ENCODE data around the gene PPM1L.
"Not testable (repeated sequence)": the region's sequence is repeated elsewhere in the genome, so short reads cannot be mapped to it uniquely, and the experiment has no call there.

The PPM1L gene

GRCh38 chr3:160987982-160988964 is 232.2 kb downstream of the PPM1L start:
- DNase-seq (ENCODE audit: low read depth): no peak

GRCh38 chr3:160990446-160990845 is 234.4 kb downstream of the PPM1L start:
- DNase-seq (ENCODE audit: low read depth): no peak

- DNase-seq (ENCODE audit: low read depth): no peak
Observed at GRCh38 chr3:160992712-160993111, 236.7 kb downstream of the PPM1L start.

- DNase-seq (ENCODE audit: low read depth): no peak
Observed at GRCh38 chr3:160996811-160997210, 240.8 kb downstream of the PPM1L start.

GRCh38 chr3:160998581-160998980 is 242.6 kb downstream of the PPM1L start:
- DNase-seq (ENCODE audit: low read depth): no peak

- DNase-seq (ENCODE audit: low read depth): no peak
Observed at GRCh38 chr3:160999274-160999673, 243.2 kb downstream of the PPM1L start.

- no peak for DNase-seq (ENCODE audit: low read depth)
Observed at GRCh38 chr3:161008086-161008485, 252.1 kb downstream of the PPM1L start.

GRCh38 chr3:161010151-161010550 is 254.1 kb downstream of the PPM1L start:
- not testable (repeated sequence) for DNase-seq (ENCODE audit: low read depth)

- no peak for DNase-seq (ENCODE audit: low read depth)
Observed at GRCh38 chr3:161014843-161015749, 259.1 kb downstream of the PPM1L start.

- no peak for DNase-seq (ENCODE audit: low read depth)
Observed at GRCh38 chr3:161016417-161017313, 260.6 kb downstream of the PPM1L start.

GRCh38 chr3:161017971-161018370 is 261.9 kb downstream of the PPM1L start:
- no peak for DNase-seq (ENCODE audit: low read depth)

GRCh38 chr3:161020256-161020655 is 264.2 kb downstream of the PPM1L start:
- no peak for DNase-seq (ENCODE audit: low read depth)

- DNase-seq (ENCODE audit: low read depth): no peak
Observed at GRCh38 chr3:161025911-161026310, 269.9 kb downstream of the PPM1L start.

- DNase-seq (ENCODE audit: low read depth): no peak
Observed at GRCh38 chr3:161026612-161027510, 270.8 kb downstream of the PPM1L start.

GRCh38 chr3:161028555-161029153 is 272.6 kb downstream of the PPM1L start:
- DNase-seq (ENCODE audit: low read depth): no peak

GRCh38 chr3:161031134-161031533 is 275.1 kb downstream of the PPM1L start:
- no peak for DNase-seq (ENCODE audit: low read depth)

- not testable (repeated sequence) for DNase-seq (ENCODE audit: low read depth)
Observed at GRCh38 chr3:161034913-161035550, 279.0 kb downstream of the PPM1L start.

GRCh38 chr3:161035711-161036110 is 279.7 kb downstream of the PPM1L start:
- no peak for DNase-seq (ENCODE audit: low read depth)

- DNase-seq (ENCODE audit: low read depth): no peak
Observed at GRCh38 chr3:161038725-161039124, 282.7 kb downstream of the PPM1L start.

All from stimulated activated CD4-positive, alpha-beta T cell treated with anti-CD3 and anti-CD28 coated beads, Interleukin-2, amount 100 ng/mL, for 4 hours (primary cell).